Gastrocnemius medialis (tissue), 4 donors: ENCODE results near the gene GRM4.

Experiments used
- CTCF ChIP-seq, 5 experiments: fragments of 450-650 bp in 3 of 5; fragments of 200-600 bp in 2 of 5; sonication (generic) in 2 of 5; IDR thresholded peaks in 4 of 5; conservative IDR thresholded peaks in 1 of 5; 1 replicate in 4 of 5; 2 replicates in 1 of 5; pipeline ENCODE4 v1.5.1; 2016 to 2019; ENCODE audit warnings: antibody characterized with exemption in 5 of 5, mild to moderate bottlenecking in 3 of 5, moderate library complexity in 3 of 5
- POLR2A ChIP-seq, 2 donors: fragments of 450-650 bp; IDR thresholded peaks; one replicate each; pipeline ENCODE4 v1.6.1; 2017; ENCODE audit warnings: antibody characterized with exemption in 2 of 2, mild to moderate bottlenecking in 2 of 2, moderate library complexity in 2 of 2

GRCh38 chr6:34194772-34195171 lies 48.9 kb upstream of the GRM4 start:
- TF ChIP-seq CTCF (IDR thresholded peaks at IDR 0.05 in 4 of 5, conservative IDR thresholded peaks at IDR 0.05 in 1 of 5) (no peak), POLR2A (IDR thresholded peaks at IDR 0.05) (no peak)
